Ovary (tissue), 9 donors: ENCODE measurements around the gene ELFN1. TPM values are rescaled to one million over a fixed set of nuclear protein-coding genes. Genes with fewer than 3 reads are reported as not detected.

Source experiments
- DNase-seq, 5 donors: peaks; one replicate each; pipeline ENCODE4 v3.0.0-alpha.2; 2019 to 2020
- H3K27ac ChIP-seq, 2 donors: fragments of 200-600 bp; one replicate each; pipeline versions ENCODE4 v1.5.1 to v1.8.0; 2019 to 2022
- H3K27me3 ChIP-seq: fragments of 200-600 bp; one replicate; pipeline ENCODE4 v1.8.0; 2022
- H3K36me3 ChIP-seq: fragments of 200-600 bp; sonication (generic); one replicate; pipeline ENCODE4 v1.5.1; 2019
- H3K4me1 ChIP-seq: one replicate; pipeline ENCODE4 v1.8.1; 2013; ENCODE audit warnings: mild to moderate bottlenecking, moderate library complexity; ENCODE audit not compliant: insufficient read depth
- H3K4me3 ChIP-seq: fragments of 200-600 bp; sonication (generic); one replicate; pipeline ENCODE4 v1.5.1; 2017
- H3K9me3 ChIP-seq, 2 donors: fragments of 200-600 bp in 1 of 2; sonication (generic) in 1 of 2; one replicate each; pipeline versions ENCODE4 v1.5.1 to v1.8.1; 2013 to 2019; ENCODE audit warnings: mild to moderate bottlenecking in 1 of 2, moderate library complexity in 1 of 2
- CTCF ChIP-seq, 3 donors: fragments of 450-650 bp in 2 of 3; fragments of 200-600 bp in 1 of 3; IDR thresholded peaks; one replicate each; pipeline versions ENCODE4 v1.5.1 to v1.8.0; 2016 to 2022; ENCODE audit warnings: antibody characterized with exemption in 3 of 3, mild to moderate bottlenecking in 1 of 3
- EP300 ChIP-seq: sonication (generic); formaldehyde crosslinking; IDR thresholded peaks from one replicate; pipeline ENCODE4 v1.6.1; 2017; ENCODE audit warnings: antibody characterized with exemption
- POLR2A ChIP-seq: fragments of 450-650 bp; IDR thresholded peaks from one replicate; pipeline ENCODE4 v1.6.1; 2017; ENCODE audit warnings: antibody characterized with exemption, mild to moderate bottlenecking, moderate library complexity
- WGBS, 3 donors: extraction: QIAGEN DNeasy Blood & Tissue Kit in 1 of 3; methylation state at CpG; one replicate each; pipeline versions ENCODE4 v1.1.5 to v1.1.7; 2013 to 2017; 5-methylcytosine and 5-hydroxymethylcytosine counted together
- intact Hi-C, 4 donors: fragments of 100-400 bp; cut with DNase I; formaldehyde crosslinking; loops; one replicate each; pipeline versions ENCODE4 v1.11.0 to v1.15.1; 2022 to 2023
- polyA plus RNA-seq, 2 donors: library from polyadenylated mRNA; stranded (reverse); fragments of 200-250 nt in 1 of 2; fragments of 350-450 nt in 1 of 2; fragmentation: Illumina TruSeq in 1 of 2; extraction: RNeasy Lipid Tissue Mini Kit (QIAGEN cat#74804) in 1 of 2; gene quantifications; one replicate each; pipeline ENCODE4 v1.2.3, GENCODE V29; 2013 to 2014
- total RNA-seq, 7 donors: library from RNA; depleted of rRNA in 2 of 7; stranded (reverse); fragments of >200 nt in 2 of 7; fragmentation: NEBNext Ultra II Directional in 3 of 7; extraction: Animal tissue kit (Norgen Biotek cat#: 25700) in 3 of 7; gene quantifications; one replicate each; pipeline versions ENCODE4 v1.1.0 to v1.2.4, GENCODE V29; 2016 to 2023
- donor health status: DM: no; HTN: no; CAD: no; lungs with moderate emphysema.
- donor health status: DM: no; HTN: no; CAD: no.
- donor health status: Bipolar disorder and iron deficiency.
- donor health status: DM: yes; HTN: yes; CAD: no.
- donor health status: DM: no; HTN: no; CAD: no.
- donor health status: DM: yes; HTN: yes; CAD: no.

Gene ELFN1
- total and polyA plus RNA-seq, 9 donors = 0.05 to 1.5 (median 0.60) TPM

GRCh38 chr7:1664711-1665548 is 5.1 kb upstream of the ELFN1 start:
- Histone ChIP-seq H3K36me3 (no peaks in the 10 kb centered on the region), H3K27ac (no peak overlapping the region), H3K9me3 (no peaks in the 10 kb centered on the region), H3K4me1 (peaks cover 5% of the 10 kb centered on the region), H3K27me3 (peaks cover 10% of the 10 kb centered on the region), H3K4me3 (peak overlapping the region; percentile 35)
- TF ChIP-seq CTCF (IDR thresholded peaks at IDR 0.05) (peak; percentile 20 to 56 (median 54)), EP300 (no peak), POLR2A (no peak)
- WGBS, 3 donors = 0 to 1% (median 0%) methylated on average over 31 to 91 of the region's 95 CpGs
- intact Hi-C loops = loop anchor here (5.0 to 10.0 kb wide), 4 partner anchors 542 to 682 kb away; no protein-coding TSS in a partner anchor
- peak; percentile 34 to 82 (median 68) for DNase-seq

- TF ChIP-seq POLR2A (no peak), CTCF (IDR thresholded peaks at IDR 0.05) (no peak), EP300 (no peak)
- Histone ChIP-seq H3K4me3 (peak overlapping the region; percentile 35), H3K27me3 (peaks cover 11% of the 10 kb centered on the region), H3K36me3 (no peaks in the 10 kb centered on the region), H3K27ac (no peak overlapping the region), H3K4me1 (peaks cover 8% of the 10 kb centered on the region), H3K9me3 (no peaks in the 10 kb centered on the region)
- DNase-seq = peak in 2 of 5 donors; percentile 12 to 33
- intact Hi-C loops = loop anchor here (5.0 to 10.0 kb wide), 2 partner anchors 547 to 679 kb away; no protein-coding TSS in a partner anchor
- WGBS, 3 donors = 1 to 3% (median 2%) methylated on average over 30 to 93 of the region's 98 CpGs
Measured at GRCh38 chr7:1665549-1666316, 4.3 kb upstream of the ELFN1 start.

GRCh38 chr7:1666317-1666822 is 3.7 kb upstream of the ELFN1 start:
- Histone ChIP-seq H3K4me1 (peaks cover 8% of the 10 kb centered on the region), H3K27me3 (peaks cover 17% of the 10 kb centered on the region), H3K36me3 (no peaks in the 10 kb centered on the region), H3K4me3 (peak overlapping the region; percentile 23), H3K27ac (no peak overlapping the region), H3K9me3 (no peaks in the 10 kb centered on the region)
- WGBS, 3 donors = 0 to 1% (median 1%) methylated on average over 13 to 58 of the region's 58 CpGs
- DNase-seq = peak in 2 of 5 donors; percentile 8 to 10
- intact Hi-C loops = loop anchor here (5.0 to 10.0 kb wide), 2 partner anchors 546 to 678 kb away; no protein-coding TSS in a partner anchor
- no peak for TF ChIP-seq POLR2A
- no peak for TF ChIP-seq CTCF (IDR thresholded peaks at IDR 0.05)
- TF ChIP-seq EP300 = no peak
